Caco-2 (cell line): ENCODE results near the gene DYNC2H1. TPM values are rescaled to one million over a fixed set of nuclear protein-coding genes. Genes with fewer than 3 reads are reported as not detected.

ENCODE experiments used
- BruUV-seq: library from RNA; stranded (reverse); fragments of 400-500 nt; replicated peaks from 2 replicates; lab custom pipeline; 2021; lab: Mats Ljungman, UMichigan
- CTCF ChIA-PET: fragments of 300-600 bp; sonication (Branson Sonifier 250); formaldehyde crosslinking; loops from one replicate; lab custom pipeline; 2022; ENCODE audit warnings: antibody characterized with exemption; lab: Charles Lee
- POLR2A ChIA-PET: fragments of 300-600 bp; sonication (Branson Sonifier 250); formaldehyde crosslinking; loops from one replicate; lab custom pipeline; 2022; ENCODE audit warnings: antibody characterized with exemption; lab: Charles Lee
- DNase-seq, 2 experiments: peaks; one replicate each; pipeline versions ENCODE4 v3.0.0 to v3.0.0-alpha.2; 2020 to 2022
- H3K27me3 ChIP-seq: replicated peaks from 2 replicates; pipeline ENCODE4 v1.6.0; 2011; ENCODE audit warnings: low read length; ENCODE audit not compliant: control insufficient read depth, insufficient read depth
- H3K36me3 ChIP-seq: 2 replicates; pipeline ENCODE4 v1.5.1; 2011; ENCODE audit warnings: low read length; ENCODE audit not compliant: control insufficient read depth, insufficient read depth
- H3K4me1 ChIP-seq: fragments of 250-450 bp; sonication (Bioruptor Pico); 2 replicates; pipeline ENCODE4 v1.5.1; 2020; ENCODE audit warnings: mild to moderate bottlenecking
- H3K4me3 ChIP-seq: 2 replicates; pipeline ENCODE4 v1.5.1; 2011; ENCODE audit warnings: low read depth, mild to moderate bottlenecking, control low read depth, low read length
- H3K9me3 ChIP-seq: fragments of 250-450 bp; sonication (Bioruptor Pico); 2 replicates; pipeline ENCODE4 v1.5.1; 2020; ENCODE audit warnings: mild to moderate bottlenecking, moderate library complexity
- H3K27ac Mint-ChIP-seq: one replicate; pipeline ENCODE4 v1.8.0; 2022; ENCODE audit warnings: mixed read lengths; ENCODE audit not compliant: unreplicated experiment
- H3K27me3 Mint-ChIP-seq: one replicate; pipeline ENCODE4 v1.8.0; 2022; ENCODE audit warnings: mixed read lengths; ENCODE audit not compliant: insufficient read depth, unreplicated experiment
- H3K36me3 Mint-ChIP-seq: one replicate; pipeline ENCODE4 v1.8.0; 2022; ENCODE audit warnings: mild to moderate bottlenecking, mixed read lengths; ENCODE audit not compliant: insufficient read depth, unreplicated experiment
- H3K4me1 Mint-ChIP-seq: one replicate; pipeline ENCODE4 v1.8.0; 2022; ENCODE audit warnings: low read depth, mixed read lengths; ENCODE audit not compliant: unreplicated experiment
- H3K4me3 Mint-ChIP-seq: one replicate; pipeline ENCODE4 v1.8.0; 2022; ENCODE audit warnings: mild to moderate bottlenecking, moderate library complexity, mixed read lengths; ENCODE audit not compliant: unreplicated experiment
- H3K9me3 Mint-ChIP-seq: one replicate; pipeline ENCODE4 v1.8.0; 2022; ENCODE audit warnings: mixed read lengths; ENCODE audit not compliant: unreplicated experiment
- CTCF ChIP-seq, 2 experiments: fragments of 200-600 bp in 1 of 2; IDR thresholded peaks; 1 replicate in 1 of 2; 2 replicates in 1 of 2; pipeline versions ENCODE4 v1.5.1 to v1.8.0; 2011 to 2022; ENCODE audit warnings: antibody characterized with exemption in 1 of 2, control low read depth in 1 of 2, inconsistent platforms in 1 of 2, low read depth in 1 of 2, low read length in 1 of 2, mild to moderate bottlenecking in 1 of 2, moderate library complexity in 1 of 2; ENCODE audit not compliant: insufficient read depth in 1 of 2, severe bottlenecking in 1 of 2, unreplicated experiment in 1 of 2
- intact Hi-C: fragments of 100-400 bp; cut with micrococcal nuclease; formaldehyde crosslinking; loops from one replicate; pipeline ENCODE4 v1.10.0; 2022; ENCODE audit not compliant: unreplicated experiment
- total RNA-seq: library from RNA; stranded (reverse); gene quantifications from 2 replicates; pipeline ENCODE4 v1.2.3, GENCODE V29; 2022

The DYNC2H1 gene
- total RNA-seq, 1 experiment from 2014 or later: 6.5 TPM

GRCh38 chr11:103164093-103164796 is 55.0 kb downstream of the DYNC2H1 start:
- no peak overlapping the region for H3K4me3 ChIP-seq
- no peak for TF ChIP-seq CTCF (IDR thresholded peaks at IDR 0.05; ENCODE audit: insufficient read depth in 1 of 2, low read depth in 1 of 2, low read length in 1 of 2, severe bottlenecking in 1 of 2, unreplicated experiment in 1 of 2)
- H3K27me3 ChIP-seq: no peaks in the 10 kb centered on the region
- H3K4me3 Mint-ChIP-seq: no peak overlapping the region
- H3K27ac Mint-ChIP-seq: no peak overlapping the region
- H3K27me3 Mint-ChIP-seq: no peaks in the 10 kb centered on the region
- intact Hi-C loops: no loop called here
- no peaks in the 10 kb centered on the region for H3K4me1 Mint-ChIP-seq
- H3K9me3 ChIP-seq: no peaks in the 10 kb centered on the region
- CTCF ChIA-PET: no interaction called here
- H3K9me3 Mint-ChIP-seq: no peaks in the 10 kb centered on the region
- H3K36me3 ChIP-seq: no peaks in the 10 kb centered on the region
- peaks cover 9% of the 10 kb centered on the region for H3K4me1 ChIP-seq
- POLR2A ChIA-PET: interaction anchor here (0.6 kb wide), 1 partner anchor 9 kb away, joined by 4 read pairs; no protein-coding TSS in a partner anchor
- DNase-seq: no peak
- H3K36me3 Mint-ChIP-seq: no peaks in the 10 kb centered on the region
- BruUV-seq: no TSS peak

- no peak overlapping the region for H3K4me3 Mint-ChIP-seq
- ChIA-PET CTCF (interaction anchor here (0.7 kb wide), 2 partner anchors 58 to 76 kb away, joined by 3 to 5 read pairs; partner anchors contain the start of gene DYNC2H1), POLR2A (no interaction called here)
- H3K4me1 ChIP-seq: peaks cover 9% of the 10 kb centered on the region
- H3K9me3 ChIP-seq: no peaks in the 10 kb centered on the region
- no peaks in the 10 kb centered on the region for H3K36me3 ChIP-seq
- no peaks in the 10 kb centered on the region for H3K9me3 Mint-ChIP-seq
- no peak for TF ChIP-seq CTCF (IDR thresholded peaks at IDR 0.05; ENCODE audit: insufficient read depth in 1 of 2, low read depth in 1 of 2, low read length in 1 of 2, severe bottlenecking in 1 of 2, unreplicated experiment in 1 of 2)
- intact Hi-C loops: no loop called here
- no peaks in the 10 kb centered on the region for H3K36me3 Mint-ChIP-seq
- BruUV-seq: no TSS peak
- no peak for DNase-seq
- H3K27ac Mint-ChIP-seq: no peak overlapping the region
- no peaks in the 10 kb centered on the region for H3K27me3 ChIP-seq
- no peaks in the 10 kb centered on the region for H3K27me3 Mint-ChIP-seq
- H3K4me1 Mint-ChIP-seq: no peaks in the 10 kb centered on the region
- H3K4me3 ChIP-seq: no peak overlapping the region
These were observed 57.9 kb downstream of the DYNC2H1 start for GRCh38 chr11:103167166-103167565.

- Histone ChIP-seq H3K27me3 (no peaks in the 10 kb centered on the region), H3K4me1 (no peaks in the 10 kb centered on the region), H3K4me3 (no peak overlapping the region), H3K9me3 (no peaks in the 10 kb centered on the region), H3K36me3 (no peaks in the 10 kb centered on the region)
- no peak overlapping the region for H3K27ac Mint-ChIP-seq
- no peaks in the 10 kb centered on the region for H3K36me3 Mint-ChIP-seq
- ChIA-PET POLR2A (no interaction called here), CTCF (no interaction called here)
- TF ChIP-seq CTCF (IDR thresholded peaks at IDR 0.05; ENCODE audit: insufficient read depth in 1 of 2, low read depth in 1 of 2, low read length in 1 of 2, severe bottlenecking in 1 of 2, unreplicated experiment in 1 of 2): no peak
- BruUV-seq: no TSS peak
- H3K9me3 Mint-ChIP-seq: no peaks in the 10 kb centered on the region
- intact Hi-C loops: no loop called here
- H3K4me1 Mint-ChIP-seq: no peaks in the 10 kb centered on the region
- H3K27me3 Mint-ChIP-seq: no peaks in the 10 kb centered on the region
- no peak overlapping the region for H3K4me3 Mint-ChIP-seq
- no peak for DNase-seq
These were observed 61.6 kb downstream of the DYNC2H1 start for GRCh38 chr11:103170865-103171264.
